Epidermal melanocyte (primary cell): ENCODE results near the gene INSIG1.

Experiments used
- DNase-seq: peaks from one replicate; pipeline ENCODE4 v3.0.0; 2011; ENCODE audit warnings: low spot score; ENCODE audit not compliant: insufficient read length

INSIG1 gene

DNA sequence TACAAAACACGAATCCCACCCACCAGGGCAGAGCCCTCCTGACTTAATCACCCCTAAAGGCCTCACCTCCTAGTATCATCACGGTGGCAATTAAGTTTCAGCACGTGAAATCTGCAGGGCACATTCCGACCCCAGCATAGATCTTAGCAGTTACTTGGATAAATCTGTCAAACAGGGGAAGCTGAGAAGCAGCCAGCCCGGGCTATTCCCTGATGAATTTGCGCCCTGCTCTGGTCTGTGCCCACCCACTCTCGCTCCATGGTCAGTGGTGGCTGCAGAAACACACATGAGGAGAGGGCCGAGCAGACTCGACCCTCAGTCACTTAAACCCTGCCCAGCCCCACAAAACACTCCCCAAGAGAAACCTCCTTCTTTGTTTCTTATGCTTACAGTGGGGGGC lies 28.7 kb downstream of the INSIG1 start:
- DNase-seq, result no peak

DNA sequence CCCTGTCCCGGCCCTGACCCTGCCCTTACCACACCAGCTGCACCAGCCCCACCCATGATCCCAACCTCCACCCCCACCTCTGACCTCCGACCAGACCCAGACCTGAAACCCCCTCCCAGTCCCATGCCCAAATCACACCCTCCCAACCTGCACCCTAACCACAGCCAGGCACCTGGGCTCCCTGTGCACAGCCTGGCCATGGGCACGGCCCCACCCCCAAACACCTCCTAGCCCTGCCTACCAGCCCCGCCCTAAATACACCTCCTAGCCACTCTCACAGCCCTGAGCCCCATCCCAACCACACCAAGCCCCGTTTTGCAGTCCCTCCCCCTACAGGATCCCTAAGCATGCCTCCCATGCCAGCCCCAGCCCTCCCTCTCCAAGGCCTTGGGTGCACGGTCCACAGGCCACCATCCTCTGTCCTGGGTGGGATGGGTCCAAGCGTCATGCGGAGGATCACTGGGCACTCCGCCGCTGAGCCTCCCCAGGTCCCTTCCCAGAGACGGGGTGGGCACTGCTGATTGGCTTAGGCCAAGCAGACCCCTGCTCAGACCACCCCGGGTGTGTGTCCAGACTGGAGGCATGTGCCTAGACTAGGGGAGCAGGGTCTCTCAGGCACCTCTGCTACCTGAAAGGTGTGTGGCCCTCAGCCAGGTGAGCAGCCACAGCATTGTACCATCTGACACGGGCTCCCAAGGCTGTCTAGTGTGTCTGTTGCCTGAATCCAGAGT lies 30.1 kb downstream of the INSIG1 start:
- DNase-seq, result no peak

- no peak for DNase-seq
Measured at GRCh38 chr7:155329225-155329624, 31.5 kb downstream of the INSIG1 start.

- no peak for DNase-seq
Measured at GRCh38 chr7:155331396-155331795, 33.7 kb downstream of the INSIG1 start.

- no peak for DNase-seq
Measured at GRCh38 chr7:155333346-155334234, 35.9 kb downstream of the INSIG1 start.

DNA sequence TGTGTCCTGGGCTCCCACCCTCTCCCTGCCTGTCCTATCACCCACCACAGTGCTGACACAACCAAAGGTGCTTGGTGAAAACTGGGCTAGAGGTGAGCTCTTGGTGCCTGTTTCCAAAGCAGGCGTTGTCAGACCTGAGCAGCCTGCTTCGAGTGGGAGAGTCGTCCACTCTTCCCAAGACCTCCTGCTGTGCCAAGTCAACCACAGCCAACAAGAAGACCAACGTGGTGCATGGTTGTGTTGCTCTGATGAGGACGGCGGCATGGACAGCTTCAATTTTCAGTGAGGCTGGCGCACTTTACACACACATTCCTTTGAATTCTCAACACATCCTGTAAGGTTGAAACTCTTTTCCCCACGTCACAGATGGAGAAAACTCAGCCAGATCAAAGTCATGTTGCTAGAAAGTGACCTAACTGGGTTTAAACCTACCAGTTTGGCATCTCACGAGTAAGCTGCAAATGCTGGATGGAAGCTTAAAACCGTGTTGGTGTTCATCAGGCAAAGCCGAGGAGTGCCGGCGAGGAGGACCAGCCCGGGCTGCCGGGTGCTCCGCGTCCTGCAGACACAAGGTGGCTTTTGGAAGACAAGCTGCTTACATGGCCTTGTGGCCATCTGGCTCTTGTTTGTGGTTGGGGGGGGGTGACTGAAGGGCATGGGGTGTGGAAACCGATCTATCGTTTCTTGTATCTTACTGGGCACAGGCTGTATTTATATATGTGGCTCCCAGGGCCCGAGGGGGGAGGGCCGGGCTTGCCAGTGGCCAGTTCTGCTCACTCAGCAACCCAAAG lies 39.3 kb downstream of the INSIG1 start:
- no peak for DNase-seq

- DNase-seq, result no peak
Measured at GRCh38 chr7:155337946-155338631, 40.4 kb downstream of the INSIG1 start.

DNA sequence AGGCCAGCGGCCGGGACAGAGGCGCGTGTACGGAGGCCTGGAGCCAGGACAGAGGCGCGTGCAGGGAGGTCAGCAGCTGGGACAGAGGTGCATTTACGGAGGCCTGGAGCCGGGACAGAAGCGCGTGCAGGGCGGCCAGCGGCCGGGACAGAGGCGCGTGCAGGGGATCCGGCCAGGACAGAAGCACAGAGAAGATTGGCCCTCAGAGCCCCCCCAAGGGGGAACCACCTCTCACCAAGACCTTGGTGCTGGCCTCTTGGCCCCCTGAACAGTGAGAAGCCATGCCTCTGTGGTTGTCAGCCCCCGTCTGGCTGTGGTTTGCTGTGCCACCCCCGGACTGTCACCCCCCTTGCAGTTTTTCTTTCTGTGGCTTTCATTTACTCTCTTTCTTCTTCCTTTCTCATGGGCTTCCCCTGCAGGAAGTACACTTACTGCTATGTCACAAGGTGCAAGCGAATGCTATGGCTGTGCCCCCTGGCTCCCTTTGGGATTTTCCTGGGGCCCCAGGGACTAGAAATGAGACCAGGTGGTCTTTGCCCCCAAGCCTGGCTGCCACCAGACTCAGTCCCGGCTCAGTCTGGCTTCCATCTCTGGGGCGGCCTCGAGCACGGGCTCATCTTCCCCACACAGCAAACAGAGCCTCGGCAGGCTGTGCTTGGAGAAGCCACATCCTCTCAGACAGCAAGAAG lies 41.1 kb downstream of the INSIG1 start:
- DNase-seq, result no peak

- no peak for DNase-seq
Measured at GRCh38 chr7:155339474-155339873, 41.8 kb downstream of the INSIG1 start.

DNA sequence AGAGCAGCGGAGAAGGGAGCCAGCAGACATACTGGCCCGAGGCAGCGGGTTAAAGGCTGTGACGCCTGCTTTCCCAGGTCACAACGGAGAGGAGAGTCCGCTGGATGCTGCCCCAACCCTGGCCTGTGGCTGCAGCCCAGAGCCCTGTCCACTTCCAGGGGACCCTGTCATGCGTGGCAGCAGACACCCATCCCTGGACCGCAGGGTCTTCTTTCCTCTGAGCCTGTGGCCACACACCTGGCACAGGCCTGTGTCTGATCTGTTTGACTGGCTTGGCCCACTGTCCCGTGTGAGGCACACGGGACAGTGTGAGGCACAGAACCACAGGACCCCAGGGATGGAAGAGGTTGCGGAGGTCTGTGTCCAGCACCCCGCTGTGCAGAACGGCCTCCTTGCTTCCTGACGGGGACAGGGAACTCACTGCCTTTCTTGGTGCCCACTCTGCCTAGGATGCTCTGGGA lies 42.4 kb downstream of the INSIG1 start:
- no peak for DNase-seq

DNA sequence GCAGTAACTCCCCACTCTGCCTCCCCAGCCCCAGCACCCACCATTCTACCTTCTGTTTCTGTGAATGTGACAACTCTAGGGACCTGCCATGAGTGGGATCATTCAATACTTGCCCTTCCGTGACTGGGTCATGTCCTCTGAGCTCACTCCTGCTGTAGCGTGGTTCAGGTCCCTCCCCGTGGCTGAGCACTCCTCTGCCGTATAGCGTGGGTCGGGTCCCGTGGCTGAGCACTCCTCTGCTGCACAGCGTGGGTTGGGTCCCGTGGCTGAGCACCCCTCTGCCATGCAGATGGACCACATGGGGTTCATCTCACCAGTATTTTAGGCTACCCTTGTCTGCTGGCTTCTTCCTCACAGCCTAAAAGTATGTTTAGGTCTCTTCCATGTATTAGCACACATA lies 43.0 kb downstream of the INSIG1 start:
- no peak for DNase-seq

GRCh38 chr7:155341463-155341983 lies 43.8 kb downstream of the INSIG1 start:
- DNase-seq, result no peak

- DNase-seq, result no peak
Measured at GRCh38 chr7:155342313-155342712, 44.6 kb downstream of the INSIG1 start.

DNA sequence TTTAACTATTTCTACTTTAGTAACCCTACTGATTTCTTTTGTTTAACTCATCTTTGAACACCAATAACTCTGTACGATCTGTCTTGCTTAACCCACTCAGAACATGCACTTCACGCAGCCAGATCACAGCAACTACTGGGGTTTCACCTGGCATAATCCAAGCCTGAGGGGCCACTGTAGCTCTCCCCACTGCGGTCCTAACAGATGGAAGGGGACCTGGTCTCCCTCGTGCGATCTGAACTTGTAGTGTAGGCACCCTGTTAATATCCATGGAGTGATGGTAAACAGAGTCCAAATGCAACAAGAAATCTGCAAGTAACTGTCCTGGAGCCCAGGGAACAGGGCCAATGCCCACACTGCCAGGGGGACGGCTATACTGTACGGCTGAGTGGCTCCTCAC lies 45.5 kb downstream of the INSIG1 start:
- DNase-seq, result no peak

- no peak for DNase-seq
Measured at GRCh38 chr7:155343661-155344121, 46.0 kb downstream of the INSIG1 start.

- no peak for DNase-seq
Measured at GRCh38 chr7:155344270-155344617, 46.6 kb downstream of the INSIG1 start.

DNA sequence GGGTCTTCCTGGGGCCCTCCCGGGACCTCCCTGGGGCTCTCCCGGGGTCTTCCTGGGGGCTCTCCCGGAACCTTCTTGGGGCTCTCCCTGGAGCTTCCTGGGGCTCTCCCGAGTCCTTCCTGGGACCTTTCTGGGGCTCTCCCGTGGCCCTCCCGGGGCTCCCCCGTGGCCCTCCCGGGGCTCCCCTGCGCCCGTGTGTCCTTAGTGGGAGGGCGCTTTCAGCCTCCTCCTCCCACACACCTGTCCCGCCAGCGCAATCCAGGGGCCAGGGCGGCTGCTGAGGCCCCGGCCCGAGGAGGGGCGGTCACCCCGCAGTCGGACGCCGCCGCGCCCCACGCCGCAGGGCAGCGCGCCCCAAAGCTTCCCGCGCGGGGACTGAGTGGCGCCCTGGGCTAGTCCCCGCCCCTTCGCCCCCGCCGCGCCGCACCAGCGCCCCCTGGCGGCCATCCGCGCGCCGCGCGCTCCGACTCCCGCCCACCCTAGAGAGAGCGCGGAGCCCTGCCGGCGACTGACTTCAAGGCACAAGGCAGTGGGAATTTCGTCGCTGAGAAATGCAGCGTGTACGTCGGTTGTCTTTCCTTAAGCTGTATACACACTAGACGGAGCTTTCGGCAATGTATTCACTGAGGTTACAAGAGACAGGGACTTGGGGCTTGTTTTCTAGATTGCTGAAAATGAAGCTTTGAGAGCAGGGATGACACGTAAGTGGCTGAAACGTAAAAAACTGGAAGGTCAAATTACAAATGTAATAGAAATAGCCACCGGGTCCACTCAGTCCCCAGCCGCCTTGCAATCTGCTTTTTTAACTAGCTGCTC lies 47.1 kb downstream of the INSIG1 start:
- DNase-seq, result peak; percentile 71

- DNase-seq, result no peak
Measured at GRCh38 chr7:155345490-155345889, 47.8 kb downstream of the INSIG1 start.

DNA sequence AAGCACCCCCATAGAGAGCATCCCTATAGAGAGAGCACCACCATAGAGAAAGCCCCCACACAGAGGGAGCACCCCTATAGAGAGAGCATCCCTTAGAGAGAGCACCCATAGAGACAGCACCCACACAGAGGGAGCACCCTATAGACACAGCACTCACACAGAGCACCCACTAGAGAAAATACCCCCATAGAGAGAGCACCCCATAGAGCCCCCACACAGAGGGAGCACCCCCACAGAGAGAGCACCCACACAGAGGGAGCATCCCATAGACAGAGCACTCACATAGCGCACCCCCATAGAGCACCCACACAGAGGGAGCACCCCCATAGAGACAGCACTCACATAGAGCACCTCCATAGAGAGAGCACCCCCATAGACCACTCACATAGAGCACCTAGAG lies 48.6 kb downstream of the INSIG1 start:
- DNase-seq, result no peak
